Pulmonary artery endothelial cell (primary cell): ENCODE measurements around the gene NDUFA13. TPM values are rescaled to one million over a fixed set of nuclear protein-coding genes. Genes with fewer than 3 reads are reported as not detected.

Source experiments
- DNase-seq: peaks from one replicate; pipeline ENCODE4 v3.0.0-alpha.2; 2011; ENCODE audit warnings: low read depth, low spot score
- total RNA-seq: library from RNA; depleted of rRNA; stranded (reverse); fragments of >200 nt; gene quantifications from 2 replicates; pipeline ENCODE4 v1.2.3, GENCODE V29; 2014

NDUFA13 gene
- total RNA-seq, 1 donor from 2014 or later: 173 TPM

DNA sequence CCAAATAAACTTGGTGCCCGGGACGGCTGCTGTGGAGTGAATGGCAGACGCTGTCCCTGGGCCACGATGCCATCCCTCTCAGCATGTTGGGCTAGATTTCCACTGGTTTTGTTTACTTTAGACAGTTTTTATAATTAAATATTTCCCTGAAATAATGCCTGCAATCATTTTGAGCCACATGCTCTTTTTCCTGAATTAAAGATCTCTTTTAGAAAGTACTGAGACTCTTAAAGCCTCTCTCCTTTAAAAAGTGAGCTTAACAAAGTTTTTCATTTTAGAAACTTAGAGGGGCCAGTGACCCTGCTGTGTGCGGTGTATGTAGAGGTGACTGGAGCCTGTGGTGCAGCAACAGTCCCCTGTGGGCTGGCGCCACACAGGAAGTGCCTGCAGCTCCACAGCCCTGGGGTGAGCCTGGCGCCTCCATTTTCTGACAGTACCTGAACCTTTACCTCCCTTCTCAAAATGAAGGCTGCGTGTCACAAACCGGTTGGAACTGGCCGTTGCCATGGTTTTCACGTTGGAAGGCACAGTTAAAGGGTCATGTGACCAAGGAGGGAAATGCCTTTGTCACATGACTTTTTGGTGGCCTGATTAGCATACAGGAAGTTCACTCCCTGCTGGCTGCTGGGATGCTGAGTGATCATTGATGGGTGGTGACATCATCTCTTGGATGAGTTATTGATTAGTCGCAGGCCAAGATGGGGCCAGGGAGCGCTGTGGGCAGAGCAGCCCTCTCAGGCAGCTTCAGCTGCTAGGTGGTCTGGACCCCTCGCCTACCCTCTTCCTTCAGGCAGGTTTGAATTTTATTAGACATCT lies 26.9 kb upstream of the NDUFA13 start:
- DNase-seq: peak; percentile 85

DNA sequence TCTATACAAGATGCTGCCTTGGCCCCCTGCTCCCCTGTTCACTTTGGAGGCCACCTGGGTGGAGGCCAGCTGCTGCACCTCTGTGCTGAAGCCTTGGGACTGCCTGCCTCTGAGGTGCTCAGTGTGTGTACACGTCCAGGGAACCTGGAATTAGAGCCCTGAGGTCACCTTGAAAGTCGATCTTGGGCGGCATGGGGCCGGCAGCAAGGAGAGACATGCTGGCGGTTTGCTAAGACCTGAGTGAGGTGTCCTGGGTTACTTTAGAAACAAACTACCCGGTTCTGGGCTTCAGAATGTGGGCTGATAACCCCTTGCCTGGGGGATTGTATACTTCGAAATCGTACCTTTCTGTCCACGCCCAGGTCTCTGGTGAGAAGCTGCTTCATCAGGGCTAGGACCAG lies 26.2 kb upstream of the NDUFA13 start:
- DNase-seq: no peak

DNA sequence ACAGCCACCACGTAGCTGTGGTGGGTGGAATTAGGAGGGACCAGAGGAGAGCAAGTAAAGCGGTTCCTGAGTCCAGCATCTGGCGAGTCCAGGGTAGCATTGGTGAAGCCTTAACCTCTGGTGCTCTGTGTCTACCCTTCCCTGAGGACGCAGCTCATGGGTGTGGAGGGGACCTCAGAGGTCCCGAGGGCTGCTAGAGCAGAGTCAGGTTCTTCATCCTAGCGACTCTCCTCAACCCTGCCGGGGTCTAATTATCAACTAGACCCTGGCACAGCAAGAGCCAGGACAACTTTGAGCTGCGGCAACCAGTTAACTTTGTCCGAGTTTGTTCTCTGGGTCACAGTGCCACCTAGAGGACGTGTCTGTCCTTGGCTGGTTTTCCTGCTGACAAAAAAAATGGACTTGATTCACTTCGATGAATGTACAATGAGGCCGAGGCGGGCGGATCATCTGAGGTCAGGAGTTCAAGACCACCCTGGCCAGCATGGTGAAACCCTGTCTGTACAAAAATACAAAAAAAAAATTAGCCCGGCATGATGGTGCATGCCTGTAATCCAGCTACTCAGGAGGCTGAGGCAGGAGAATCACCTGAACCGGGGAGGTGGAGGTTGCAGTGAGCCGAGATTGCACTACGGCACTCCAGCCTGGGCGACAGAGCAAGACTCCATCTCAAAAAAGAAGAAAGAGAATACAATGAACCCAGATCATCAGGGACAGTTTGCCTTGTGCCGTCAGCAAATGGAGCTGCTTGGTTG lies 25.6 kb upstream of the NDUFA13 start:
- peak; percentile 55 for DNase-seq

DNA sequence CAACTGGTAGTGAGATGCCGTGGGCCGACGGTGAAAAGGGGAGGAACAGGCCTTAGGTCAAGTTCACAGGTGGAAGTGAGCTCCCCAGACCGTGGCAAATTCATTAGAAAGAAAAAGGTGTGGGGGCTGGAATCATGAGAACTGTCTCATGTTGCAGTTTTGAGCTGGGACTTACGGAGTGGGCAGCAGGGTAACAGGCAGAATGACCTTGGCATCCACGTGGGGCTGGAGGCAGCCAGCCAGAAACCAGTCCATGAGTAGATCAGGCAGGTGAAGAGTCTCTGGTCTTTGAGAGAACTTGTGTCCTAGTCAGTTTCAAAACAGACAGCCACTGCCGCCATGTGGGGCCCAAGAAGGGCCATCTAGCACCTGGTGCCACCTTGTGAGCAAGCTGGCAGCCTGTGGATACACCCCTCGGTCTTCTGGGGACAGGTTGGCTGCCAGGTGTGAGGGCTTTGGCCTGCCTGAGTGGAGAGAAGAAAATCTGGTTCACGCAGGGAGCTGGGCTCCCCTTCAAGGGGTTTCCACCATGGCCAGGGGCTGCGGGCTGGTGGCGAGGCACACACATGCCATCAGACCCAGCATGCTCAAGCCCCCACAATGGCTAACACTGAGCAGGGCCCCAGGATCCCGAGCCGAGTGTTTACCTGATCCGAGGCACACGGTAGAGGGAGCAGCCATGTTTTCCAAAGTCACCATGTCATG lies 24.6 kb upstream of the NDUFA13 start:
- no peak for DNase-seq

DNA sequence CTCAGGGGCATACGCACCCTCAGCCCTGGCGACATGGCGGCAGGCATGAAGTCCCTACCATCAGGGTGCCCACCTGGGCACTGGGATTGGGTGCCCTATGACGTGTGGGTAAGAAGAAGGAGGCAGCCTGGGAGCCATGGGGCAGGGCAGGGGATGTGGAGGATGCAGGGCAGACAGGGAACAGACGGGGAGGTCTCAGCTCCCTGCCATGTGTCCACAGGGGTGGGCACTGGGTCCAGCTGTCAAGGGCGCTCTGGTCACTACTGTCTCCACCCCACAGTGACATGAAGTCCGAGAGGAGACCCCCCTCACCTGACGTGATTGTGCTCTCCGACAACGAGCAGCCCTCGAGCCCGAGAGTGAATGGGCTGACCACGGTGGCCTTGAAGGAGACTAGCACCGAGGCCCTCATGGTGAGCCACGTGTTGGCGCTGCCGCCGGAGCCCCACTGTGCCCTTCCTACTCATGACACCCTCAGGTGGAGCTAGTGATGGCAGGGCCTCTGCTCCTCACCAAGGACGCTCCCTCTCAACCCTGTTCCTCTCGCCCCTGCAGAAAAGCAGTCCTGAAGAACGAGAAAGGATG lies 23.9 kb upstream of the NDUFA13 start:
- no peak for DNase-seq

DNA sequence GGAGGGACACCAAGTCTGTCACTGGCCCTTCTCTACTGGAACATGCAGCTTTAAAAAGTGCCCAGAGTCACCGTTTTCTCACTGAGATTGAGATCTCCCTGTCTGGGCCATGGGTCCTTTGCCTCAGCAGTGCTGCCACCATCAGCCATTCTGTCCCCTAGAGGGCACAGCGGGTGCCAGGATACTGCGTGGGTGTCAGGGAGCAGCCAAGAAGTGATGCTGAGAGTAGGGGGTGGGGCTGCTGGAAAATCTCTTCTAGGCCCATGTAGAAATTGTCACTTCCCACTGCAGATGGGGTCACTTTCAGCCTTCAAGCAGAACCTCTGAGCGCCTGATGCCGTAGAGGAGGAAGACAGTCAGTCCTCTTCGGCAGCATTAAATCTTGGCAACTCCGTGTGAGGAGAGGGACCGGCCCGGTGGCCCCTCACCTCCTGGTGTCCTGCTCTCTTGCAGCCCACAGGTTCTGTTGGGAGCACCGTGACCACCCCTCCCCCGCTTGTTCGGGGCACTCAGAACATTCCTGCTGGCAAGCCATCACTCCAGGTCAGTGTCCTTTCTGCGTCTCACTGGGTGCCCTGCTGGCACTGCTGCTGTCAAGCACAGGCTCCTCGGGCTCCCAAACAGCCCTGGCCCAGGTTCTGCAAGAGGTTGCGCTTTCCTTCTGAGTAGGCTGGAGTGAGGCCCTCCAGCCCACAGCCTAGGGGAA lies 22.0 kb upstream of the NDUFA13 start:
- DNase-seq: no peak

DNA sequence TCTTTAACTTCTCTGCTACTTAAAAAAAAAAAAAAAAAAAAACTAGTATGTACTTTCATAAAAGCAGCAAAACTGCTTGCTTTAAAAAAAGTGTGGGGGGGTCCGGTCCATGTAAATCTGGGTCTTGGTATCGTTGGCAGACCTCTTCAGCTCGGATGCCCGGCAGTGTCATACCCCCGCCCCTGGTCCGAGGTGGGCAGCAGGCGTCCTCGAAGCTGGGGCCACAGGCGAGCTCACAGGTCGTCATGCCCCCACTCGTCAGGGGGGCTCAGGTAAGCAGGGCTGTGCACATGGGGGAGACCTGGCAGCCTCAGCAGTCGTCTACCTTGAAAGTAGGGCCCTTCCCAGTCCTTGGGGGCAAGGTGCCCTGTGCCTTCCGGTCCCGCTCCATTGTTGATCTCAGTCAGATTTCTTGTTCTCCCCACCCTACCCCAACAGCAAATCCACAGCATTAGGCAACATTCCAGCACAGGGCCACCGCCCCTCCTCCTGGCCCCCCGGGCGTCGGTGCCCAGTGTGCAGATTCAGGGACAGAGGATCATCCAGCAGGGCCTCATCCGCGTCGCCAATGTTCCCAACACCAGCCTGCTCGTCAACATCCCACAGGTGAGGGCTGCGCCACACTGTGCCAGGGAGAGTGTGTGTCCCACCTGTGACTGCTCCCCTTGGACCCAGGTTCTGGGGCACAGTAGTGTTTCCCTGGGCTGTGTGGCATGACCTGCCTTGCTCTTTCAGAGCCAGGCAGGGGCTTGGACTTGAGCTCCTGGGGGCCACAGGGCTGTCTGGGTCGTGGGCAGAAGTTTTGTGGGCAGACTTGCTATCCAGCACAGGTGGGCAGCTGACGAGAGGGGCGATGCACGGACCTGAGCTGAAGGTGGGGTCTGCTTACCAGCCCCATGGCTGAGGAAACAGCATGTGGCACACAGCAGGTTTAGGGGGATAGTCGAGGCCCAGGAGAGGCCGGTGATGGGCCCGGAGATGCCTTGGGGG lies 20.1 kb upstream of the NDUFA13 start:
- DNase-seq: no peak

DNA sequence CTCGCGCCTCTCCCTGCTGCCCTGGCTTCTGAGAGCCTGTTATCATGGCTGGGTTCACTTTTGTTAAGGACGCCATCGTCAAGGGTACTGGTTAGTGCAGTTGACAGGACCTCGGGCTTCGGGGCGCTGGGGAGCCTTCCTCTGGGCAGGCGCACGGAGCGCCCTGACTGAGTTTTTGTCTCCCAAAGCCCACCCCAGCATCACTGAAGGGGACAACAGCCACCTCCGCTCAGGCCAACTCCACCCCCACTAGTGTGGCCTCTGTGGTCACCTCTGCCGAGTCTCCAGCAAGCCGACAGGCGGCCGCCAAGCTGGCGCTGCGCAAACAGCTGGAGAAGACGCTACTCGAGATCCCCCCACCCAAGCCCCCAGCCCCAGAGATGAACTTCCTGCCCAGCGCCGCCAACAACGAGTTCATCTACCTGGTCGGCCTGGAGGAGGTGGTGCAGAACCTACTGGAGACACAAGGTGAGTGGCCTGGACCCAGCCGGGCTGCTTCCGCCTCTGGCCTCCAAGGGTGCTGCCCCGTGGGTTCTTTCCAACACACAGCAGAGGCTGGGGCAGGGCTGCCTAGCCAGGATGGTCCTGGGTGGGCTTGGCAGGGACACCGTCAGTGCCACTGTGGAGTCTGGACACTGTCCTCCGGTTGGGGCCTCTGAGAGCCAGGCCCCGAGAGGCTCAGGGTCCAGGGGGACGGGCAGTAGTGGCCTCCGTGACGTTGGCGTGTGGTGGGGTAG lies 17.6 kb upstream of the NDUFA13 start:
- DNase-seq: no peak

DNA sequence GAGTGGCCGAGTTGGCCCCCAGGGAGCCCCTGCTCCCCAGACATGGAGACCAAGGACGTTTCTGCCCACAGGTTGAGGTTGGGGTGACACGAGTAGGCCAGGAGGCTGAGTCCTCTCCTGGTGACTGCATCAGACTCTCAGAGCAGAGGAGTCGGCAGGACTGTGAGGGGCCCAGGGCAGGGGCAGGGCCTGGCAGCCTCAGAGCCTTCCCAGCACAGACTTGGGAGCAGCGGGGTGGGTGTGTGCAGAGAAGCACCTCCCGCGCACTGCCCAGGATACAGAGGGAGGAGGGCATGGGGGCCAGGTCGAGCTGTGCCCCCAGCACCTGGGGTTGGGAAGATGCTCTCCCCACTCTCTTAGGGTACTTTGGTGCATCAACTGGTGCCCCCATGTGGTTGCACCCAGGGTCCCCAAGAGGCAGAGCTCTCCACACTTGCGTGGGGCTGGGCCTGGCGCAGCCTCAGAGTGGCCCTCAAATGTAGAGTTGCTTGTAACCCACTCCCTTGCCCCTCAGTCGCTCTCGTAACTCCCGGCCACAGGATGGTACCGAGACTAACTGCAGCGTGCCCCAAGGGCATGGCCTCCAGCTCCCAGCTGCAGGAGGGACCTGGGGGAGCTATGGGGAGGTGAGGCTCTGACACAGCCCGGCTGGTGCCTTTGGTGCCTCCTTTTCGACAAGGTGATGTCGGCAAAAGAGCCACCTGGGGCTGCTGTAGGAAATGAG lies 16.6 kb upstream of the NDUFA13 start:
- no peak for DNase-seq

DNA sequence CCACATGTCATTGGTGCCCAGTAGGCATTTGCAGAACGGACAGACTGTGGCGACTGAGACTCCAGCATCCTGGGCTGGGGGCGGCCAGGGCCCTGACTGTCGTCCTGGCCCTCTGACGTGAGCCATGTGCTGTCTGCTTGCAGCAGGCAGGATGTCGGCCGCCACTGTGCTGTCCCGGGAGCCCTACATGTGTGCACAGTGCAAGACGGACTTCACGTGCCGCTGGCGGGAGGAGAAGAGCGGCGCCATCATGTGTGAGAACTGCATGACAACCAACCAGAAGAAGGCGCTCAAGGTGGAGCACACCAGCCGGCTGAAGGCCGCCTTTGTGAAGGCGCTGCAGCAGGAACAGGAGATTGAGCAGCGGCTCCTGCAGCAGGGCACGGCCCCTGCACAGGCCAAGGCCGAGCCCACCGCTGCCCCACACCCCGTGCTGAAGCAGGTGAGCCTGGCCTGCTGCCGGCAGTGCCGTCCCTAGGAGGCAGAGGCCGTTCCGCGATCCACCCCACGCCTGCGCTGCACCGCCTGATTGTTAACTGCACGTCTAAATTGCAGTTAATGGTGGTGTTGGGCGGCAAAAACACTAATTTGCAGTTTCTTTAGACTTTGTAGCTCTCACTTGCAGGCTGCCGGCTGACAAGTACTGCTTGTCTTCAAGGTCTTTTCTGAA lies 14.9 kb upstream of the NDUFA13 start:
- DNase-seq: no peak

DNA sequence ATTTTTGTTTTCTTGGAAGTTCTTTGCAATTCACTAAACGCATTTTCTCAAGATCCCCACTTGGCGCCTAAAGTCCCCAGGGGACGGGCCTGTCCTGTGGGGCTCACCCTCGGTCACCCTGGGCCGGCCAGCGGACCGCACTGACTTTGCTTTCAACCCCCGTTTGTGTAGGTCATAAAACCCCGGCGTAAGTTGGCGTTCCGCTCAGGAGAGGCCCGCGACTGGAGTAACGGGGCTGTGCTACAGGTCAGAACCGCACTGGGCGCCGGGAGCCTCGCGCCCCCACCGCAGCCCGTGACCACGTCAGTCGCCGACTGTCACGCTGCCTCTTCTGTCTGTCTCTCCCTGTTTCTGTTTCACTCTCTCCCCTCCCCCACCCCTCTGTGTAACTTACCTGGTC lies 14.2 kb upstream of the NDUFA13 start:
- DNase-seq: no peak

DNA sequence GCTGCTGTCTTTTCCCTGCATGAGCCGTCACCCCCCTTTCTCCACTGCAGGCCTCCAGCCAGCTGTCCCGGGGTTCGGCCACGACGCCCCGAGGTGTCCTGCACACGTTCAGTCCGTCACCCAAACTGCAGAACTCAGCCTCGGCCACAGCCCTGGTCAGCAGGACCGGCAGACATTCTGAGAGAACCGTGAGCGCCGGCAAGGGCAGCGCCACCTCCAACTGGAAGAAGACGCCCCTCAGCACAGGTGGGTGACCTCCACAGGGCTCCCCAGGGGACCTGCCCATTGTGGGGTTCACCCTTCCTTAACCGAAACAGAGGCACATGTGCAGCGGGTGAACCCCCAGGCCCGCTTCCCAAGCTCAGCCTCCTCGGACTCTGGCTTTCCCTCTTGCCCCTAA lies 13.7 kb upstream of the NDUFA13 start:
- no peak for DNase-seq

DNA sequence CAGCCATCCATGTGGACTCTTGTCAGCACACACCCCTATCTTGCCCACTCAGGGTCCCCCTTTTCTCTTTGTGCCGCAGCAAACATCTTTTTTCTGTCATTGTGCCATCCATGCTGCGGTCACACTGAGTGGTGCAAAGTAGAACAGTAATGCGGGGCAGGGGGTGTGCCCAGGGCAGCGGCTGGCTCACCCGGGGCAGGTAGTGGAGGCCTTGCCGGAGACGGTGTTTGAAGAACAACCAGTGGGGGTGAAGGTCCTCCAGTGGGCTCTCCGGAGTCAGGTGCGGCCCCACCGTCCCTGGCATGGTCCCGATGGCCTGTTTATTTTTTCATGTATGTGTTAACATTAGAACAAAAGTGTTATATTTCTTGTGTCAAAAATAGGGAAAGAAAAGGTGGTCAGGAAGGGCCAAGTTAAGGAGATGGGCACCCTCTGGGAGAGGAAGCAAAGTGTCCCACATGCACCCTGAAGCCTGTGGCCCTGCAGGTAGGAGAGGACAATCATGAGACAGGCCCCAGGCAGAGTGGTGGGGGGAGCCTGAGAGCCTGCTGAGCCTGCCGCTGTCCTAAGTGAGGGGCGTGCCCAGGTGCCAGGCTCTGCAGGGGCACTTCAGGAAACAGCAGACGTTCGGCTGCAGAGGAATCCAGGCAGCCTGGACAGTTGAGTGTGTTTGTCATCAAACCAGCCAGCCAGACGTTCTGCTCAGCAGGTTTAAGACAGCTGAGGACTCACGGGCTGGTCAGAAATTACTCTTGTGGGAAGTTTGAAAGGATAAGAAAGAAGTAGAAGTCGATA lies 13.0 kb upstream of the NDUFA13 start:
- DNase-seq: no peak

DNA sequence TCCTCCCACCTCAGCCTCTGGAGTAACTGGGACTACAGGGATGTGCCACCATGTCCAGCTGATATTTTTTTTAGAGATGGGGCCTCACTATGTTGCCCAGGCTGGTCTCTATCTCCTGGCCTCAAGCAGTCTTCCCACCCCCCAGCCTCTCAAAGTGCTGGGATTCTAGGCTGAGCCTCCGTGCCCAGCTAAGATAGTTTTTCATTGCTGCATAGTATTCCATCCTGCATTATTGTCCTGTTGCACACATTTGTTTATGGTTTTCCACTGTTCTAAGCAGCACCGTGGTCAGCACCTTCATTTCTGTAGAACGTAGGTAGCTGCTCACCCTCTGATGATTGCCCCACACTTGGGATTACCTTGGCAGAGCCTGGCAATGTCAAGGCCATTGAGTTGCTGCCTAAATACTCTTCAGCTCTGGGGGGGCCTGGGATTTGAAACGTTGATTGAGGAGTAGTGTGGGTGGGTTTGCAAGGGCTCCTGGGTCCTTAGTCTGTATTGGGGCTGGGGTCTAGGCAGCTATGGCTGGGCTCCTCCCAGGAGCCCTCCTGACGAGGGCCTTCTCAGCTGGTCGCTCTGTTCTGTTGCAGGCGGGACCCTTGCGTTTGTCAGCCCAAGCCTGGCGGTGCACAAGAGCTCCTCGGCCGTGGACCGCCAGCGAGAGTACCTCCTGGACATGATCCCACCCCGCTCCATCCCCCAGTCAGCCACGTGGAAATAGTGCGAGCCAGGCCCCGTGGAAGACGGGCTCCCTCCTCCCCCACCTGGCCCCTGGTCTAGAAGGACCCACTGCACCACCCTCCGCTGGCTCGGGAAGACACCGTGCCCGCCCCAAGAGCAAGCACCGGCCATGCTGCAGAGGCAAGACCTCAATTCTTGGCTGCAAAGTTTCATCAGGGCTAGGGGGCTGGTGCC lies 11.0 kb upstream of the NDUFA13 start:
- DNase-seq: no peak

DNA sequence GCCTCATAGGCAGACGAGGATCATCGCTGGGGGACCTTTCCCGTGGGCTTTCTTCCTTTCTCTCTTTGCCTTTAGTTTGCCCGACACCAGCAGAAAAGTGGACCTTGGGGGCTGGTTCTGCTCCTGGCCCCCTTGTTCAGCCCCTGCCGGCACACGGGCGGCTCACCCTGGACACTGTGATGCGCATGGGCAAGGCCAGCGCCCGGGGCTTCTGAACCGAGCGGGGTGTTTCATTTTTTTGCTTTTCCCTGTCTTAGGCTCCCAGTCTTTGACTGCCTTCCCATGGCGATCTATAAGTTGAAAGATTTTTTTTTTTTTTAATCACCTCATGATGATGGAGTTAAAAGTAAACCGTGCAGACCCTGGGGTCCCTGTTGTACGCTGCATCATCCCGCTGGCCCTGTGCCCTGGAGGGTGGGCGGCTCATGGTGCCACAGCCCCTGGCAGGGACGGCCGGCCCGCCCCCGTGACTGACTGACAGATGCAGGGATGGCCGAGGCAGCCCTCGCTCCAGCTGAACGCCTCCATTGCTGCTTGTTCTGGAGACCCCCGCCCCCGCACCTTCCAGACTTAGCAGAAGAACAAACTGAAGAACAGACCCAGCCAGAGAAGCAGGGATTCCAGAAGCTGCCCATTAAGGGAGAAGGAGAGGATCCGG lies 10.2 kb upstream of the NDUFA13 start:
- no peak for DNase-seq

DNA sequence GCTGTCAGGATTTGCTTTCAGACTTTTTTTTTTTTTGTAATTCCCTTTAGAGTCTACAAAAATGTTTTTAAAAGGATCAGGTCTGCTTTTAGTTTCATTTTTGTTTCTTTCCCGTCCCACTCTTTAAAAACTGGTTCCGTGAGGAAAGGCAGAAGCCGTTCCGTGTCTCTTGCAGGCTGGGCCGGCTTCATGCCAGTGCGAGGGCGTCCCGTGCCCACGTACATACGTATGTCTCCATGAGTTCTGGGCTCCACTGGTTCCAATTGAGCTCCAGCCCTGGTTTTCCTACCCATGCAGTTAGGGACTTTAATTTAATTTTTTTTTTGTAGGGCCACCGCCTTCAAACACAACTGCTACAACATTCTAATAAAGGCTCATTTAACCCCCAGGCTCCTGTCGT lies 9.4 kb upstream of the NDUFA13 start:
- no peak for DNase-seq
